ENCODE results near the gene MIDN. TPM values are rescaled to one million over a fixed set of nuclear protein-coding genes. Genes with fewer than 3 reads are reported as not detected.

MIDN gene
- total and polyA plus RNA-seq, 10 of the 15 experiments (the other 5 are each of a cell fraction or from before 2014, with no cell fraction given) = 0.38 to 51.5 (median 7.2) TPM

GRCh38 chr19:1229924-1230782 is 18.2 kb upstream of the MIDN start:
- no peak overlapping the region for H3K27ac ChIP-seq (ENCODE audit: control insufficient read depth, insufficient read depth)
- no TSS peak for BruUV-seq (replicated peaks)
- 84% methylated on average over 32 of the region's 61 CpGs for WGBS (ENCODE audit: insufficient coverage, insufficient replicate concordance, low lambda C conversion rate, missing lambda C conversion rate)

GRCh38 chr19:1230783-1231489 is 17.4 kb upstream of the MIDN start:
- no TSS peak for BruUV-seq (replicated peaks)
- no peaks in the 10 kb centered on the region for H4K20me1 ChIP-seq (ENCODE audit: control insufficient read depth, insufficient read depth)
- SMC1A ChIA-PET (ENCODE audit: uncharacterized antibody, unreplicated experiment) = no interaction called here
- no peaks in the 10 kb centered on the region for H3K79me2 ChIP-seq (ENCODE audit: control insufficient read depth, insufficient read depth, low read length)
- no peak overlapping the region for H2AFZ ChIP-seq (ENCODE audit: control insufficient read depth, low read depth, low read length)
- WGBS (ENCODE audit: insufficient coverage, insufficient replicate concordance, low lambda C conversion rate, missing lambda C conversion rate) = 70% methylated on average over 21 of the region's 38 CpGs
- H3K9ac ChIP-seq (ENCODE audit: control insufficient read depth, insufficient read depth, low read length) = no peak overlapping the region
- no peaks in the 10 kb centered on the region for H3K27me3 ChIP-seq (replicated peaks in 1 of 2; ENCODE audit: control insufficient read depth in 2 of 2, insufficient read depth in 2 of 2, low read length in 1 of 2)
- CTCF ChIA-PET = no interaction called here
- DNase-seq (ENCODE audit: low read depth, low spot score) (no peak), ATAC-seq (no peak), FAIRE-seq (no peak)
- TF ChIP-seq, protein P1, sequence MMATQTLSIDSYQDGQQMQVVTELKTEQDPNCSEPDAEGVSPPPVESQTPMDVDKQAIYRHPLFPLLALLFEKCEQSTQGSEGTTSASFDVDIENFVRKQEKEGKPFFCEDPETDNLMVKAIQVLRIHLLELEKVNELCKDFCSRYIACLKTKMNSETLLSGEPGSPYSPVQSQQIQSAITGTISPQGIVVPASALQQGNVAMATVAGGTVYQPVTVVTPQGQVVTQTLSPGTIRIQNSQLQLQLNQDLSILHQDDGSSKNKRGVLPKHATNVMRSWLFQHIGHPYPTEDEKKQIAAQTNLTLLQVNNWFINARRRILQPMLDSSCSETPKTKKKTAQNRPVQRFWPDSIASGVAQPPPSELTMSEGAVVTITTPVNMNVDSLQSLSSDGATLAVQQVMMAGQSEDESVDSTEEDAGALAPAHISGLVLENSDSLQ (IDR thresholded peaks at IDR 0.05) = no peak
- TF ChIP-seq, protein P2, sequence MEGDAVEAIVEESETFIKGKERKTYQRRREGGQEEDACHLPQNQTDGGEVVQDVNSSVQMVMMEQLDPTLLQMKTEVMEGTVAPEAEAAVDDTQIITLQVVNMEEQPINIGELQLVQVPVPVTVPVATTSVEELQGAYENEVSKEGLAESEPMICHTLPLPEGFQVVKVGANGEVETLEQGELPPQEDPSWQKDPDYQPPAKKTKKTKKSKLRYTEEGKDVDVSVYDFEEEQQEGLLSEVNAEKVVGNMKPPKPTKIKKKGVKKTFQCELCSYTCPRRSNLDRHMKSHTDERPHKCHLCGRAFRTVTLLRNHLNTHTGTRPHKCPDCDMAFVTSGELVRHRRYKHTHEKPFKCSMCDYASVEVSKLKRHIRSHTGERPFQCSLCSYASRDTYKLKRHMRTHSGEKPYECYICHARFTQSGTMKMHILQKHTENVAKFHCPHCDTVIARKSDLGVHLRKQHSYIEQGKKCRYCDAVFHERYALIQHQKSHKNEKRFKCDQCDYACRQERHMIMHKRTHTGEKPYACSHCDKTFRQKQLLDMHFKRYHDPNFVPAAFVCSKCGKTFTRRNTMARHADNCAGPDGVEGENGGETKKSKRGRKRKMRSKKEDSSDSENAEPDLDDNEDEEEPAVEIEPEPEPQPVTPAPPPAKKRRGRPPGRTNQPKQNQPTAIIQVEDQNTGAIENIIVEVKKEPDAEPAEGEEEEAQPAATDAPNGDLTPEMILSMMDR (IDR thresholded peaks at IDR 0.05 in 2 of 3, conservative IDR thresholded peaks at IDR 0.05 in 1 of 3; ENCODE audit: control insufficient read depth in 2 of 3, extremely low read depth in 1 of 3, insufficient read depth in 1 of 3, low read depth in 3 of 3, low read length in 3 of 3) = 0 out of 6 replicates have a peak, but pooled peaks of 1 of the 3 experiments have one; percentile 12
- TF ChIP-seq IKZF1 (conservative IDR thresholded peaks at IDR 0.05) (no peak), ESRRA (IDR thresholded peaks at IDR 0.05; ENCODE audit: low read length) (no peak)
- intact Hi-C loops (cut with micrococcal nuclease; ENCODE audit: unreplicated experiment) = no loop called here
- no peak overlapping the region for H3K4me2 ChIP-seq (ENCODE audit: control insufficient read depth, insufficient read depth)
- in situ Hi-C loops (cut with MboI) = no loop called here
- peaks cover 0 to 3% of the 10 kb centered on the region in 2 experiments; a peak in 2 of 4 replicates for H3K36me3 ChIP-seq (ENCODE audit: control insufficient read depth in 2 of 2, insufficient read depth in 2 of 2, low read length in 1 of 2)
- RAD21 ChIA-PET (ENCODE audit: unreplicated experiment) = no interaction called here
- no peaks in the 10 kb centered on the region for H3K9me3 ChIP-seq (replicated peaks; ENCODE audit: control insufficient read depth, insufficient read depth, low read length)
- POLR2A ChIA-PET = no interaction called here
- H3K27ac ChIP-seq (ENCODE audit: control insufficient read depth, insufficient read depth) = no peak overlapping the region
- H3K4me1 ChIP-seq (ENCODE audit: control insufficient read depth, insufficient read depth, low read length) = no peaks in the 10 kb centered on the region
- H3K4me3 ChIP-seq = no peak overlapping the region

More at GRCh38 chr19:1229924-1230782, 18.2 kb upstream of the MIDN start:
- ChIA-PET SMC1A (ENCODE audit: uncharacterized antibody, unreplicated experiment) (no interaction called here), CTCF (no interaction called here), POLR2A (no interaction called here), RAD21 (ENCODE audit: unreplicated experiment) (no interaction called here)
- in situ Hi-C loops (cut with MboI) (no loop called here), intact Hi-C loops (cut with micrococcal nuclease; ENCODE audit: unreplicated experiment) (no loop called here)
- no peak for ATAC-seq
- no peaks in the 10 kb centered on the region for H3K4me1 ChIP-seq (ENCODE audit: control insufficient read depth, insufficient read depth, low read length)
- H3K9me3 ChIP-seq (replicated peaks; ENCODE audit: control insufficient read depth, insufficient read depth, low read length) = no peaks in the 10 kb centered on the region
- no peaks in the 10 kb centered on the region for H4K20me1 ChIP-seq (ENCODE audit: control insufficient read depth, insufficient read depth)
- no peak for DNase-seq (ENCODE audit: low read depth, low spot score)
- peaks cover 0 to 3% of the 10 kb centered on the region in 2 experiments; a peak in 2 of 4 replicates for H3K36me3 ChIP-seq (ENCODE audit: control insufficient read depth in 2 of 2, insufficient read depth in 2 of 2, low read length in 1 of 2)
- TF ChIP-seq TCF7 (IDR thresholded peaks at IDR 0.05; ENCODE audit: borderline replicate concordance) = no peak
- H2AFZ ChIP-seq (ENCODE audit: control insufficient read depth, low read depth, low read length) = no peak overlapping the region
- H3K79me2 ChIP-seq (ENCODE audit: control insufficient read depth, insufficient read depth, low read length) = no peaks in the 10 kb centered on the region
- no peak overlapping the region for H3K4me3 ChIP-seq
- no peaks in the 10 kb centered on the region for H3K27me3 ChIP-seq (replicated peaks in 1 of 2; ENCODE audit: control insufficient read depth in 2 of 2, insufficient read depth in 2 of 2, low read length in 1 of 2)
- no peak overlapping the region for H3K4me2 ChIP-seq (ENCODE audit: control insufficient read depth, insufficient read depth)
- H3K9ac ChIP-seq (ENCODE audit: control insufficient read depth, insufficient read depth, low read length) = no peak overlapping the region
- no peak for FAIRE-seq

Data from GM12878 (cell line).